NCI-H1694 (cell line): Measurements from ENCODE around the gene ZSCAN1.
"Not testable (repeated sequence)": the region's sequence is repeated elsewhere in the genome, so short reads cannot be mapped to it uniquely, and the experiment has no call there.

Experiments used
- DNase-seq: peaks from one replicate; lab custom pipeline; 2025; lab: John Stamatoyannopoulos, UW

ZSCAN1 gene, protein sequence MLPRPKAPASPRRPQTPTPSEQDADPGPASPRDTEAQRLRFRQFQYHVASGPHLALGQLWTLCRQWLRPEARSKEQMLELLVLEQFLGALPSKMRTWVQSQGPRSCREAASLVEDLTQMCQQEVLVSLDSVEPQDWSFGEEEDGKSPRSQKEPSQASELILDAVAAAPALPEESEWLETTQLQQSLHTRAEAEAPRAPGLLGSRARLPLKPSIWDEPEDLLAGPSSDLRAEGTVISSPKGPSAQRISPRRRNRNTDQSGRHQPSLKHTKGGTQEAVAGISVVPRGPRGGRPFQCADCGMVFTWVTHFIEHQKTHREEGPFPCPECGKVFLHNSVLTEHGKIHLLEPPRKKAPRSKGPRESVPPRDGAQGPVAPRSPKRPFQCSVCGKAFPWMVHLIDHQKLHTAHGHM

DNA sequence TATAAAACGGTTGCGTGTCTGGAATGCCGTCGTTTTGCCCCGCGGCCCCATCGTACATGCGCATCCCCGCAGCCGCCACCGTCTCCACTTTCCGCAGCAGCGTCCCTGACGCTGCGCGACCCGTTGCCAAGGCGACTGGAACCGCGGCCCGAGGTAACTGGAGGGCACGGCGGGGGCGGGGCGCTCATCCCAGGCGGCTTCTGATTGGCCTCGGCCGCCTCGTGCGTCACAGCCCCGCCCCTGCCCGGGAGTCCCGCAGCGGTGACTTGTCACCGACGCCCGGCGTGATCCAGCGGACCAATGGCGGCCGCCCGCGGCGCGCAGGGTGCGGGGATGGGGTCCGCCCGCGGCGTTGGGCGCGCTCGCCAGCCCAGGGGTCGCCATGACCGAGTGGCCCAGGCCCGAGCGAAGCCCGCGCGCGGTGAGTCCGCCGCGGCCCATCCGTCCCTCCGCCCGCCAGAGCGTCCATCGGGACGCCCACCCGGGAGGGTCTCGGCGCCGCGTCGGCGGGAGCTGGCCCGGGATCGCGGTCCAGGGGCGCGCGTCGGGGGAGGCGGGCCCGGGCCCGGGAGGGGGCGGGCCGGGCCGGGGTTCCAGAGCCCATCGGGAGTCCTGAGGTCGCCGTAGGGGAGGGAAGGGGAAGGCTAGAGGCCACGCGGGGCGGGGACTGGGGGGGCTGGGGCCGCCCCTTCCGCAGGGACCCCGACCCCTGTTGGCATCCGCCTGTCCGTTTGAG, at the start of gene ZSCAN1:
TSS of gene ZSCAN1 (plus strand) at position 285 of the 736 bp plus-strand sequence. CDS start 3,812 bp downstream, outside the sequence.
- no peak for DNase-seq

DNA sequence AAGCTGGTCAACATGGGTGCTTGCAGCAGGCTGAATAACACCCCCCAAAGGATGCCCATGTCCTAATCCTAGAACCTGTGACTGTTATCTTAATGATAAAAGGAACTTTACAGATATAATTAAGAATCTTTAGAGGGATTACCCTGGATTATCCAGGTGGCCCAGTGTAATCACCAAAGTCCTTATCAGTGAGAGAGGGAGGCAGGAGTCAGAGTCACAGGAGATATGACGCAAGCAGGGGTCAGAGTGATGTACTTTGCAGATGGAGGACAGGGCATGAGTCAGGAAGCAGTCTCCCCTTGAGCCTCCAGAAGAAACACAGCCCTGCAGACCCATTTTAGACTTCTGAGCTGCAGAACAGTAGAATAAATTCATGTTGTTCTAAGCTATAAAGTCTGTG, 41.0 kb upstream of the ZSCAN1 start:
- no peak for DNase-seq

DNA sequence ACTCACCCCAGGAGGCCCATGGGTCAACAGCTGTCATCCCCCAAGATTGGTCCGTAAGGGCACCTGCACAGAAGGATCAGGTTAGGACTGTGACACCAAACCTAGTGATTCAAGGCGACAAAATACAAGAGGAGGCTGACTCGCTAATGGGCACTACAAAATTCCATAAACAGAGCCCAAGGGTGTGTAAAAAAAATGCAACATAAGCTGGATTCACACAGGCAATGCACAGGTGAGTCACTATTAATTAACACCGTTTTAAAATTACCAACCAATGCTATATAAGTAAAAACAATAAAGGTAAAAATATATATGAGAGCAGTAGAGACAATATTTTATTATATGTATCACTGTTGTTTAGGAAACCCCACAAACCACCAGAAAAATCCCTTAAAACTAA, 33.1 kb upstream of the ZSCAN1 start:
- no peak for DNase-seq

DNA sequence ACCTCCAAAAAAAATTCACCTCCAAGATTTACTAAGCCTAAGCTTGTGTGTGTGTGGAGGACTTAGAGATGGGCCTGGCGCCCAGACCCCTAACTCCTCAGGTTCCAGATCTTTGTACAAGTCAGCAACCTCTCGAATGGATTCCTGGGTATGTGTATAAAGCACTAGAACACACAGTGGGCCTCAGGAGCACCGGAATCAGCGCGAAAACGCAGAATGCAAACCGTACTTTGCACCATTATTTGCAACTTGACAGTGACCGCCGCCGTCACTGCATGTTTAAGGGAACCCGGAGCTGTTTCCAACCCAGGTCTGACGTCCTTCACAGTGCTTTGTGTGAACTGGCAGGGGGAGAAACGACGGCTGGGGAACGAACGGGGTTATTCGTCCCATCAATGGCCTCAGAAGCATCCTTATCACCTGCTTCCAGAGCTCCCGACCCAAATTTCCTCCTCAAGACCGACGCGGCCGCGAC, 31.9 kb upstream of the ZSCAN1 start:
- DNase-seq = peak; percentile 27

DNA sequence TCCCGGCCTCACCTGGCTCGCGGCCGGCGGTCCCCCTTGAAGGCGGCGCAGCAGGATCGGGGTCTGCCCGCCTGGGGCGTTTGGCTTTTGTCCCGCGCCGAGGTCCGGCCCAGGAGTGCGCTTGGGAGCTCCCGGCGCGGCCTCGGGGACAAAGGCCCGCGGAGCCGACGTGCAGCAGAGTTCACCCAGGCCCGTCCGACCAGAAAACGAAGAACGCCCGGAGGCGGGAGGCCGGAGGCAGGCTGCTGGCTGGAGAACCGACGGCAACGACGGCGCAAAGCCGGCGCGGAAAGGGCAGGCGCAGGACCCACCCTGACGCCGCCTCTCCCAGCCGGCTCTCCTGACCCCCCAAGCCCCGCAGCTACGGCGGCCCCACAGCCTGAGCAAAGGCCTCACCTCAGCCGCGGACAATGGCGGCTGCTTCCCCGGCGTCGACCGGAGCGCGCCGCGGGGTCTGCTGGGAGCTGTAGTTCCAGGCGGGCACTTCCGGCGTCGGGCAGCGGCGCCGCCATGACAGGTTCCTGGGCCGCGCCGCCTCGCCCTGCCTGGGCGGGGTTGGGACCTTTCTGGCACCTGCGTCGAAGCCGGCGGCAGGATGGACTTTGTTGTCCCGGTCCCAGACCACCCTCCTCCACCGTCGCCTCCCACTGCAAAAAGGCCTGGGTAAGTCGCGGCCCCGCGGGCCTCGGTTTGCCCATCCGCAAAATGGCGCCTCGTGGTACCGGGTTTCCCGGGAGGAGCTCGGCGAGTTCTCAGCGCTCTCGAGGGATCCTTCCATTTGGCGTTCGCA, 31.2 kb upstream of the ZSCAN1 start, which contains the start of gene ZNF606:
TSS of gene ZNF606 (minus strand) at position 437 of the 790 bp plus-strand sequence. CDS start 1,501 bp downstream, outside the sequence.
- peak; percentile 31 for DNase-seq

DNA sequence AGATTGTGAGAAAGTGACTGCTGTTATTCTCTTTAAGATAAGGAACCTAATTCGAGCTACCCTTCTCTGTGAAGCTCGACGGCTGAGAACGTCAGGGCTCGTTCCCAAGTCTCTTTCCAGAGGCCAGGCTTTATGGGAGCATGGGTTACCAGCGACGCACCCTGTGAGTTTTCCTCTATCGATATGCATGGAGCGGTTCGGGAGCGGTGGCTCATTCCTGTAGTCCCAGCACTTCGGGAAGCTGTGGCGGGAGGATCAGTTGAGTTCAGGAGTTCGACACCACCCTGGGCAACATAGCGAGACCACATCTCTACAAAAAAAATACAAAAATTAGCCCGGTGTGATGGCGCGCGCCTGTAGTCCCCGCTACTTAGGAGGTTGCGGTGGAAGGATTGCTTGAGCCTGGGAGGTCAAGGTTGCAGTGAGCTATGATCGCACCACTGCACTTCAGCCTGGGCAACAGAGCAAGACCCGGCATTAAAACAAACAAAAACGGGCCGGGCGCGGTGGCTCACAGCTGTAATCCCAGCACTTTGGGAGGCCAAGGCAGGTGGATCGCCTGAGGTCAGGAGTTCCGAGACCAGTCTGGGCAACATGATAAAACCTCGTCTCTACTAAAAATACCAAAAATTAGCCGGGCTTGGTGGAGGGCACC, 30.5 kb upstream of the ZSCAN1 start:
- DNase-seq = no peak

DNA sequence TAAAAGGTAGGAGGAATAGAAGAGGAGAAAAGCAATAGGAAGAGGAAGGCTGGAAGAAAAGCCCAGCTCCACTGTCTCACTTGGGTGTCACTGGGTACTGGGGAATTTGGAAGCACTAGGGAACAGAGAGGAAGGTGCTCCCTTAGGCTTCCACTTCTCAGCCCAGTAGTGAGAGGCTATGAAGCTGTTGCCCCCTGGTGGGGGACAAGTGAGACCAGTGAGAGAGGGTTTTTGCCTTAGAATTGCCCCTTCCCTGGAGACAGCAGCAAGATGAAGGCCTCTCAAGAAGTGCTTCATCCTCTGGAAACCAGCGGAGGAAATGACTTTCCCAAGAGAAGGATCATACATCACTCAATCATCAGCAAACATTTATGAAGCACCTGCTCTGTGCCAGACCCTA, 26.5 kb upstream of the ZSCAN1 start:
- no peak for DNase-seq

DNA sequence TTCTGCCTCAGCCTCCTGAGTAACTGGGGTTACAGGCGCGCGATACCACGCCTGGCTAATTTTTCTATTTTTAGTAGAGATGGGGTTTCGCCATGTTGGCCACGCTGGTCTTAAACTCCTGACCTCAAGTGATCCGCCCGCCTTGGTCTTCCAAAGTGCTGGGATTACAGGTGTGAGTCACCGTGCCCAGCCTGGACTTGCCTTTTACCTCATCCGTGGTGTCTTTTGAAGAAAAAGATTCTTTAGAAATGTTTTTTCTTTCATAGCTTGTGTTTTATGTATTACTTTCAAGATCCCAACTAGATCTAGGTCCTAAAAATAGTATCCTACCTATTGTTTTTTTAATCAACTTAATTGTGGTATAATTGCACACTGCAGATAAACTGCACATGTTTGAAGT, 24.9 kb upstream of the ZSCAN1 start:
- not testable (repeated sequence) for DNase-seq

DNA sequence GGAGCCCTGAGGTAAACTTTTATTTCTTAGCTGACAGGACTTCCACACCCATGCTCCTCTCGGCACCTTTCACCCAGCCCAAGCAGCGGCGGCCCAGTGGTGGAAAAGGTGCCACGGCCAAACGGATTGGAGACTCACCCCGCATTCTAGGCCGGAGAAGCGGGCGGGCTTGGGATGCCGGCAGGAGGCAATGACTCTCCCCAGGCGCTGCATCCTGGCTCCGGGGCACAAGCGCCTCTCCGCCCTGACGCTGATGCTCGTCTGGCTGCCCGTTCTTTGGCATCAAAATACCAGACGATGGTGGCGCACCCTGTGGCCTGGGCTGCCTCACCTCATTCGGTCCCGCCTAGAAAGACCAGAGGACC, 24.5 kb upstream of the ZSCAN1 start:
- DNase-seq = no peak

DNA sequence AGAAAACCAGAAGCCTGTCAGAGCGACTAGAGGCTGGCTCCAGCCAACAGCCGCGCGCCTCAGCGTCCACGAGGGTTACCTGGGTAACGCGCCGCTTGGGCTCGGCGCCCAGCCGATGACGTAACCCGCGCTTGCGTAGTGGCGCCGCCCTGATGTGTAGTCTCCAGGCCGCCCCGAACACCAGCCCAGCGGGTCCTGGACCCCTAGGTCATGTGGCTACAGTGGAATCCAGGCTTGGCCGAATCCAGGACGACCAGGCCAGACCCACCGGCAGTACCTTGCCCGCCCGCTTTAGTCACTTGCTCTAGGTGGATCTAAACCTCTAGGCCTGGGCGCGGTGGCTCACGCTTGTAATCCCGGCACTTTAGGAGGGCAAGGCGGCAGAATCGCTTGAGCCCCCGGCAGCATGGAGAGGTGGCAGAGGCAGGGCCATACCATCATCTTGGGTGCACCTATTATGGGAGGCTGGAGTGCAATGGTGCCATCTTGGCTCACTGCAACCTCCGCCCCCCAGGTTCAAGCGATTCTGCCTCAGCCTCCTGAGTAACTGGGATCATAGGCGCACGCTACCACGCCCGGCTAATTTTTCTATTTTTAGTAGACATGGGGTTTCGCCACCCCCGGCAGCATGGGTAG, 24.0 kb upstream of the ZSCAN1 start:
- DNase-seq = peak; percentile 19

DNA sequence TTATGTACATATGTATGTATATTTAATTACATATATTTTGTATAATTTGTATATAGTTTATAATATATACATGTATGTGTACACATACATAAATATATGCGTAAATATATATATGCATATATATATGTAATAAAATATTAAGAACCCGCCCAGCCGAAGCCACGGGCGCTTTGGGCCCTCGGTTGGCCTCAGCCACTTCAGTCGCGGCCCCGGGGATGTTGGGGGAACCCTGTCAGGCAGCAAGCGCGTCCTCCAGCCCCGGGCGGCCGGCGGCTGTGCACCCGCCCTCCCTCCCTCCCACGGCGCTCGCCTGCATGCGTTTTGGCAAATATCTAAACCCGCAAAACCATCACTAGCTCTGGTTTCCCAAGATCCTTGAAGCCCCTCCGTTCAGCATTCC, 23.3 kb upstream of the ZSCAN1 start:
- no peak for DNase-seq

DNA sequence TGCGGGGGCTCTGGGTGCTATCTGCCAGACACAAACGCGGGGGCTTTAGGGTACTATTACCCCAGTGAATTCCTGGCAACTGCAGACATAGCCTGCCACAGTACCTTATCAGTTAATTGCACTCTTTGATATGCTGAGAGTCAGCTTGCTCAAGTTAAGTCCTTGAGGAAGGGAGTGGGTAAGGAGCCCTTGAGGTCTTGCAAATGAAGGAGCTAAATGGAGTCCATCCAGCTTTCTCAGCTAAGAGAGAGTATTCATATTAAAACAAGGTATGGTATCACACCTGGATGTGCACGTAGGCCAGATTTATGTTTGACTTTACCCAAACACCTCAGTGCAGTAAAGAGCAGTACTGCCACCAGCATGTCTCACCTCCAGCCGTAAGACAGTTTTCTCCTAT, 19.7 kb upstream of the ZSCAN1 start:
- DNase-seq = no peak

DNA sequence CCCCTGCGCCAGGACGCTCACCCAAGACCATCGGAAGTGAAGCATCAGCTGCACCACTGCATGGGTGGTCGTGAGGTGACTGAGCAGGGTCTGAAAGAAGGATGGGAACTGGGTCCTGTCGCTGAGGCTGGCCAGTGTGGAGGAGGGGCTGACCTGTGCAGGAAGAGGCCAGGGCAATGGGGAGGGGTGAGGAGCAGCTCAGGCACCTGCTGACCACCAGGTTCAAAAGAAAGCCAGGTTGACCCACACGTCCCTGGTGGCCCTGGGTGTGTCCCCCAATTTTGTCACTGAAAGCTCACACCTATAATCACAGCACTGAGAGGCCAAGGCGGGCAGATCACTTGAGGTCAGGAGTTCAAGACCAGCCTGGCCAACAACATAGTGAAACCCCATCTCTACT, 13.7 kb upstream of the ZSCAN1 start:
- DNase-seq = no peak

DNA sequence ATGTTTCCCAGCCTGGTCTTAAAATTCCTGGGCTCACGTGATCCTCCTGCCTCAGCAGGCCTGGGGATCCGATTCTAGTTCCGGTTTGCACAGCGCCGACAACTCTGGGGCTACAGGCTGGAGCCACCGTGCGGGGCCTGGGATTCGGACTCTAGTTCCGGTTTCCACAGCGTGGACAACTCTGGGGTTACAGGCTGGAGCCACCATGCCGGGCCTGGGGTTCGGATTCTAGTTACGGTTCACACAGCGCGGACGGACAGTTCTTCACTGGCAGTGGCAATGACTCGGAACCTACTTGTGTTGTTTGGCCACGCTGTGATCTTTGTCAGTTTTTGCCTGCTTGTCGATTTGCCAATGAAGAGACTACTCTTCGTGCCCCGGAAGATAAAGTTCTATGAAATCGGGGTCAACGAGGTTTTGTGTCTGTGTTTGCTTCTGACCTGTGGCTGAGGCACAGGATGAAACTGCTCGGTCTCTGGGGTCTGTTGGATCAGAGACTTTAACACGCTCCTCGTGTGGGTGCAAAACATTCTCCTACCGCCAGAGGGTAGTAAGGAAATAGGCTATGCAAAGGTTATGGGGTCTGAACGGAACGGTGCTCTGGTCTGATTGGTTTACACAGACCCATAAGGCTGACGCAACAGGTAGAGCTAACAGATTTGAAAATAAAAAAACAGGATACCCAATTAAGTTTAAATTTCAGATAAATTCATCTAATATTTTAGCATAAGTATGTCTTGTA, 12.1 kb upstream of the ZSCAN1 start:
- DNase-seq = peak; percentile 13

DNA sequence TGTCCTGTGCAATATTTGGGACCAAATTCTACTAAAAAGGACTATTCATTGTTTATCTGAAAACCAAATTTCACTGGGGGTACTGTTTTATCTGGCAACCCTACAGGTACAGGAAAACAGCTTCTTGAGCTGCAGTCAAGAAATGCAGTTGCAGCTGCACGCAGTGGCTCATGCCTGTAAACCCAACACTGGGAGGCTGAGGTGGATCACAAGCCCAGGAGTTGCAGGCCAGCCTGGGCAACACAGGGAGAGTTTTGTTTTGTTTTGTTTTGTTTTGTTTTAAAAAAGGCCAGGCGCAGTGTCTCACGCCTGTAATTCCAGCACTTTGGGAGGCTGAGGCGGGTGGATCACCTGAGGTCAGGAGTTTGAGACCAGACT, 11.6 kb upstream of the ZSCAN1 start:
- no peak for DNase-seq

DNA sequence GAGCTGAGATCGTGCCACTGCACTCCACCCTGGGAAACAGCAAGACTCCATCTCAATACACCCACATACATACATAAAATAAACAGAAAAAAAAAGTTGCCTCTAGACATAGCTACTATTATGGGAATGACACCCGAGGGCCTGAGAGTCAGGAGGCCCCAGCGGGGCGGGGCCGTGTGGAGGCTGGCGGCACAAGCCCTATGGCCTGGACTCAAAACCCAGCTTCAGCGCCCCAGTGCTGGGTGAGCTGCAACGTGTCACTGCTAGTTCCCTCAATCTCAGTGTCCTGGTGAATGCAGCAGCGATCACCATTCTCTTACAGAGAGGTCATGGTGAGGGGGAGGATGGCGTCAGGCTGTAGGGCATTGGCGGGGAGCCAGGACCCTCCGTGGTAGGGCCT, 9.2 kb upstream of the ZSCAN1 start:
- no peak for DNase-seq

DNA sequence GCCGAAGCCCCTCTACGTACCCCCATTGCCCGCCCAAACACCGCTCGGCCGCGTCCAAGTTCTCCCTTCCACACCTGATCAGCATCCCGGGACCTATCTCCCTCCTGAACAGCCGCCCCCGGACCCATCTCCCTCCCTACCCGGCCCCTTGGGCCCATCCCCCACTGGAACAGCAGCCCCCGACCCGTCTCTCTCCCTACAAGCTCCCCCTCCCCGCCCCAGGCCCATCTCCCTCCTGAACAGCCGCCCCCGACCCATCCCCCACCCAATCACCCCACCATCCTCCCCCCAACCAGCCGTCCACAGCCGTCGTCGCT, 610 bp downstream of the ZSCAN1 start:
- DNase-seq = no peak

DNA sequence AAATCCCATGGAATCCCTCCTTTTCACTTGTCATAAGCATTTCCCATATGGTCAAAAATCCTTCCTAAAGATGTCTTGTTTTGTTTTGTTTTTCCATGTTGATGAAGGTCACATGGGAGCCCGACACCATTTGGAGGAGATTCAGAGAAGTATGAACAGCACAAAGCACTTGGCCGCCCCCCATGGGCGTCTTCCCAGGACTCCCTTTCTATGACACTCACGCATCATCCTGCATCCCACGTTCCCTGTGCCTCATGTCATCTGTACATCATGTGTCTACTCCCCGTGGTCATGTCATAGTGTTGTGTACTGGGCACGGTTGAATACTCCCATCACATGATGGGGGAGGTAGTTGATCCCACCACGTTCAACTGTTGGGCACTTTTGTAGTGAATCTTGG, 2.0 kb downstream of the ZSCAN1 start:
- no peak for DNase-seq

DNA sequence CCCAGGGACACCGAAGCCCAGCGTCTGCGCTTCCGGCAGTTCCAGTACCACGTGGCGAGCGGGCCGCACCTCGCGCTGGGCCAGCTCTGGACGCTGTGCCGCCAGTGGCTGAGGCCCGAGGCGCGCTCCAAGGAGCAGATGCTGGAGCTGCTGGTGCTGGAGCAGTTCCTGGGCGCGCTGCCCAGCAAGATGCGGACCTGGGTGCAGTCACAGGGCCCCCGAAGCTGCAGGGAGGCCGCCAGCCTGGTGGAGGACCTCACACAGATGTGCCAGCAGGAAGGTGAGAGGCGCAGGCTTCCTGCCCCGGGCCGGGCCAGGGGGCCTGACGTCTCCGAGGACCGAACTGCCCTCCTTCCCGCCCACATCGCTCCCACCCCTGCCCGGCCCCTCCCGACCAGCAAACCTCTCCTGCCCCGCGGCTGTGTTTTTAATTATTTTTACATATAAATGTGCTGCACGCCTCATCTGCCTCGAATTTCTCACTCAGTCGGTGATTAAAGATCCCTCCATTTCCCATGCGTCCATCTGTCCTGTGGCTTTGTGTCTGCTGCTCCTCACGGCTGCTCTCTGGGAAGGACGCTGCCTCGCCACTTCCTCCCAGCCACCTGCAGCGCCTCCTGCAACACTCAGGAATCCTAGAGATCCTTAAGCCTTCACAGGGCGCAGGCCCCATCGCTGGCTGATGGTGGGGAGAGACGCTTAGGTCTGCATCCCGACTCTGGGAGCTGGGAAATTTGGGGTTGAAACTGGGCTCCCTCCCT, 4.3 kb downstream of the ZSCAN1 start:
- no peak for DNase-seq

DNA sequence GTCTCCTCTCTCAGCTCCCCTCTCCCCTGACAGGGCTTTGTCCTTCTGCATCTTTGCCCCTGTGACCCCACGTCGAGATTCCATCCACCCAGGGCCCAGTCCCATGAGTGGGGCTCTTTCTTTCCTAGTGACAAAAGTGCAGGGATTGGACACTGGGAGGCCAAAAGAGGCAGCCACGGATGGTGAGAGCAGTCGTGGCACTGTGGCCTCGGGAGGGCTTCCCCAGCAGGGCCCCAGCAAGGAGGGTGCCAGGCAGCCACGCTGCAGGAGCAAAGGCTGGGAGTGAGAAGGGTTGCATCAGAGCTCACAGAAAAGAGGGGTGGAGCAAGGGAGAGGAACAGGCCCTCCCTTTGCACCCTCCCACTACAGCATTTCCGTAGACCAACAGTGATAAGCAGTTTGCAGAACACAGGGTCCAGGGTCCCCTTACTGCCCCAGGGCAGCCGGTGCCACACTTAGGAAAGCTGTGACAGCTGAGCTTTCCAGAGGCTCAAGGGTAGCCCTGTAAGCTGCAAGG, 4.9 kb downstream of the ZSCAN1 start:
- no peak for DNase-seq
